Measurements from ENCODE around the gene MYH7. TPM values are rescaled to one million over a fixed set of nuclear protein-coding genes. Genes with fewer than 3 reads are reported as not detected.
"Not testable (repeated sequence)": the region's sequence is repeated elsewhere in the genome, so short reads cannot be mapped to it uniquely, and the experiment has no call there.

MYH7 gene
- total and polyA plus RNA-seq, 4 donors = 0.33 to 1.6 TPM; not detected in 2

DNA sequence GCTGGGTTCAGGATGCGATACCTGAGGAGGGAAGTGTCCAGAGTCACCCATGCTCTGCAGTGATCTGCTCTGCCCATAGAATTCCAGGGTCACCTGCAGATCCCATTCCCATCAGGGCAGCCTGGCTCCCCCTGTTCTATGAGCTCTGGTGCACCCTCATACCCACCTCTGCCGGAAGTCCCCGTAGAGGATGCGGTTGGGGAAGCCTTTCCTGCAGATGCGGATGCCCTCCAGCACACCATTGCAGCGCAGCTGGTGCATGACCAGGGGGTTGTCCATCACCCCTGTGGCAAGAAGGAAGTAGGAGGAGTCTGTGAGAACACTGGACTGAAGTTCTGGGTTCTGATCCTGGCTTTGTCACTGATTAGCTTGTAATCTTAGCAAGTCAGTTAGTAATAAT is 9.7 kb downstream of the MYH7 start:
- 87 to 88% methylated on average over 6 of the region's 6 CpGs for WGBS, 2 donors
- H3K9me3 ChIP-seq (ENCODE audit: control insufficient read depth, low read length); H3K4me1 ChIP-seq (ENCODE audit: control insufficient read depth in 1 of 2, insufficient read depth in 2 of 2, low read length in 2 of 2); intact Hi-C loops (cut with DNase I); ATAC-seq (ENCODE audit: low FRiP score); H3K4me3 ChIP-seq (ENCODE audit: low read length in 2 of 2); H3K27me3 ChIP-seq (ENCODE audit: control insufficient read depth in 1 of 2, insufficient read depth in 2 of 2, low read length in 1 of 2); H3K27ac ChIP-seq (ENCODE audit: low read depth in 1 of 2, low read length in 2 of 2); H3K36me3 ChIP-seq (ENCODE audit: control insufficient read depth in 1 of 2, insufficient read depth in 2 of 2, low read length in 1 of 2): not testable (repeated sequence)
- DNase-seq = peak in 1 of 2 donors; percentile 21

DNA sequence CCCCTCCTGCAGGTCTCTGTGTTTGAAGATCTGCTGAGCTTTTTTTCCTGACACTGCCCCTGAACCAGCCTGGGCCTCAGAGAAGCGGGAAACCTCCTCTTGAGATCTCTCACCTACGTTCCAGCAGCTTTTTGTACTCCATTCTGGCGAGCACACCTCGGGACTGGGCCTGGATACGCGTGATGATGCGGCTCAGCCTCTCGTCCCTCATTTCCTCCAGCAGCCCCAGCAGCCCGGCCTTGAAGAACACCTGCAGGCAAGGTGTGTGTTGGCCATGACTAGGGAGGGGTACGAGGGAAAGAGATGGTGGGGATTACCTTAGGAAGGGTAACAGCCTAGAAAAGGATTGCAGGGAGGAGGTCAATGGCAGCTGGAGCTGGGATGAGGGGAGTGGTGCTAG is 10.3 kb downstream of the MYH7 start:
- Histone ChIP-seq H3K27ac (ENCODE audit: low read depth in 1 of 2, low read length in 2 of 2) (no peak overlapping the region), H3K9me3 (ENCODE audit: control insufficient read depth, low read length) (no peaks in the 10 kb centered on the region), H3K4me1 (ENCODE audit: control insufficient read depth in 1 of 2, insufficient read depth in 2 of 2, low read length in 2 of 2) (no peaks in the 10 kb centered on the region), H3K36me3 (ENCODE audit: control insufficient read depth in 1 of 2, insufficient read depth in 2 of 2, low read length in 1 of 2) (no peaks in the 10 kb centered on the region), H3K4me3 (ENCODE audit: low read length in 2 of 2) (no peak overlapping the region), H3K27me3 (ENCODE audit: control insufficient read depth in 1 of 2, insufficient read depth in 2 of 2, low read length in 1 of 2) (no peaks in the 10 kb centered on the region)
- intact Hi-C loops (cut with DNase I) = no loop called here
- ATAC-seq (ENCODE audit: low FRiP score) (no peak), DNase-seq (peak in 1 of 2 donors; percentile 59)
- 79 to 83% methylated on average over 10 of the region's 10 CpGs for WGBS, 2 donors

DNA sequence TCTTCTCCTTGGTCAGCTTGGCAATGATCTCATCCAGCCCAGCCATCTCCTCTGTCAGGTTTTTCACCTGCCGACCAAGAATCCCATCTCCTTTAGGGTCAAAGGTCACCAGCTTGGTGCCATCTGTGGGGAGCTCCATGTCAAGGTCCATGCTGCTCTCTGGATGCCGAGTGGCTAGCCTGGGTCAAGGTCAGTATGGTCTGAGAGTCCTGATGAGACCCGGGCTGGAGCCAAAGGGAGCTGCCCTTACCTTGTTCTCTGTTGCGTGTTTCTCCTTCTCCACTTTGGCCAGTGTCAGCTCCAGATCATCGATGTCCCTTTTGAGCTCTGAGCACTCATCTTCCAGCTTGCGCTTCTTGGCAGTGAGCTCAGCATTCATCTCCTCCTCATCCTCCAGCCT is 11.8 kb downstream of the MYH7 start:
- WGBS, 2 donors = 86 to 87% methylated on average over 6 of the region's 6 CpGs

DNA sequence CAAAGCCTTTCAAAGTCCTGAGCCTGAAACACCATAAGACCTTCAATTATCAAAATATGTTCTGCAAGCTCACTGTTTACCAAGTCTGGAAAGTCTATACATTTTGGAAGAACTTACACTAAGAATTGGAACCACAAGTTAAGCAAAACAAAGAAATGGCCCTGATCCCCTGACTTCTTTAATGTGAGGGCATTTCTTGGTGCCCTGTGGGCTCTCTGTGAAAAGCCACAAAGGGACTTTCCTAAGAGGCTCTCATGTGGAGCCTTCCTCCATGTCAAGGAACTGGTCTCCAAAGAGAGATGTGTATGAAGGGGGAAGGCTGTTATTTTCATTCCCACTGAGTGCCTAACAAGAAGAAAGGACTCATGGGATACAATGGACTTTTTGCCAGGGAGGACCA is 13.9 kb downstream of the MYH7 start:
- no peaks in the 10 kb centered on the region for H3K4me1 ChIP-seq (ENCODE audit: control insufficient read depth in 1 of 2, insufficient read depth in 2 of 2, low read length in 2 of 2)
- no peak overlapping the region for H3K27ac ChIP-seq (ENCODE audit: low read depth in 1 of 2, low read length in 2 of 2)
- no peaks in the 10 kb centered on the region for H3K36me3 ChIP-seq (ENCODE audit: control insufficient read depth in 1 of 2, insufficient read depth in 2 of 2, low read length in 1 of 2)
- DNase-seq (no peak), ATAC-seq (ENCODE audit: low FRiP score) (no peak)
- H3K27me3 ChIP-seq (ENCODE audit: control insufficient read depth in 1 of 2, insufficient read depth in 2 of 2, low read length in 1 of 2) = no peaks in the 10 kb centered on the region
- no peak overlapping the region for H3K4me3 ChIP-seq (ENCODE audit: low read length in 2 of 2)
- intact Hi-C loops (cut with DNase I) = no loop called here
- H3K9me3 ChIP-seq (ENCODE audit: control insufficient read depth, low read length) = no peaks in the 10 kb centered on the region

More for the DNA sequence above, 11.8 kb downstream of the MYH7 start:
- no peaks in the 10 kb centered on the region for H3K4me1 ChIP-seq (ENCODE audit: control insufficient read depth in 1 of 2, insufficient read depth in 2 of 2, low read length in 2 of 2)
- no peak overlapping the region for H3K27ac ChIP-seq (ENCODE audit: low read depth in 1 of 2, low read length in 2 of 2)
- no peaks in the 10 kb centered on the region for H3K9me3 ChIP-seq (ENCODE audit: control insufficient read depth, low read length)
- no peak for DNase-seq
- intact Hi-C loops (cut with DNase I) = no loop called here
- no peak for ATAC-seq (ENCODE audit: low FRiP score)
- H3K27me3 ChIP-seq (ENCODE audit: control insufficient read depth in 1 of 2, insufficient read depth in 2 of 2, low read length in 1 of 2) = no peaks in the 10 kb centered on the region
- no peak overlapping the region for H3K4me3 ChIP-seq (ENCODE audit: low read length in 2 of 2)
- H3K36me3 ChIP-seq (ENCODE audit: control insufficient read depth in 1 of 2, insufficient read depth in 2 of 2, low read length in 1 of 2) = no peaks in the 10 kb centered on the region

DNA sequence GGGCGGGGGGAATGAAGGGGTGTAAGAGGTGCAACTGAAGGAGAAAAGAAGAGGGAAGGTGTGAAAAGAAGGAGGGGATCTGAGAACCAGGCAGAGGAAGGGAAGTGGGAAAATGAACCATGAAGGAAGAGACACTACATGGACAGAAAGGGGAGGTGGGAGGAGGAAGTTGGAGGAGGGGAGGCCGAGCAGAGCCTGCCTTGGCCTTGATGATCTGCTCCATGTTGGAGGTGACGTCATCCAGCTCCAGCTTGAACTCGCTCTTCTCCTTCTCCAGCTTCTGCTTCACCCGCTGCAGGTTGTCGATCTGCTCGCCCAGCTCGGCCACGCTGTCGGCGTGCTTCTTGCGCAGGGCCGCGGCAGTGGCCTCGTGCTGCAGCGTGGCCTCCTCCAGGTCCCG is 15.8 kb downstream of the MYH7 start:
- H3K4me1 ChIP-seq (ENCODE audit: control insufficient read depth in 1 of 2, insufficient read depth in 2 of 2, low read length in 2 of 2); ATAC-seq (ENCODE audit: low FRiP score); H3K27ac ChIP-seq (ENCODE audit: low read depth in 1 of 2, low read length in 2 of 2); H3K4me3 ChIP-seq (ENCODE audit: low read length in 2 of 2); DNase-seq; H3K36me3 ChIP-seq (ENCODE audit: control insufficient read depth in 1 of 2, insufficient read depth in 2 of 2, low read length in 1 of 2); intact Hi-C loops (cut with DNase I); H3K9me3 ChIP-seq (ENCODE audit: control insufficient read depth, low read length); H3K27me3 ChIP-seq (ENCODE audit: control insufficient read depth in 1 of 2, insufficient read depth in 2 of 2, low read length in 1 of 2): not testable (repeated sequence)
- 71 to 75% methylated on average over 3 of the region's 17 CpGs for WGBS, 2 donors

DNA sequence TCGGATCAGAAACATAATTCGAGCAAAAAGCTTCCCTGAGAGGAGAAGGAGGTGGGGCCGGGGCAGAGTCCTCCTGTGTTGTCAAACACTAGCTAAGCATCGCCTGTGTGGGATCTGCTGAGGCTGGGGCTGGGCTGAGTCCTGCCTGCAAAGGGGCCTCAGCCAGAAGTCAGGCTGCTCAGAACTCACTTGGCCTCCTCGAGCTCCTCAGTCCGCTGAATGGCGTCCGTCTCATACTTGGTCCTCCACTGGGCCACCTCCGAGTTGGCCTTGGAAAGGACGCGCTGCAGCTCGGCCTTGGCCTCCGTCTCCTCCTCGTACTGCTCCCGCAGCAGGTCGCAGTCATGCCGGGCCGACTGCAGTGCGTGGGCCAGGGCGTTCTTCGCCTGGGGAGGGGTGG is 17.4 kb downstream of the MYH7 start:
- no peaks in the 10 kb centered on the region for H3K9me3 ChIP-seq (ENCODE audit: control insufficient read depth, low read length)
- no peak for ATAC-seq (ENCODE audit: low FRiP score)
- no peak for DNase-seq
- no peaks in the 10 kb centered on the region for H3K27me3 ChIP-seq (ENCODE audit: control insufficient read depth in 1 of 2, insufficient read depth in 2 of 2, low read length in 1 of 2)
- no peak overlapping the region for H3K4me3 ChIP-seq (ENCODE audit: low read length in 2 of 2)
- WGBS, 2 donors = 90 to 91% methylated on average over 21 of the region's 21 CpGs
- no peak overlapping the region for H3K27ac ChIP-seq (ENCODE audit: low read depth in 1 of 2, low read length in 2 of 2)
- H3K4me1 ChIP-seq (ENCODE audit: control insufficient read depth in 1 of 2, insufficient read depth in 2 of 2, low read length in 2 of 2) = no peaks in the 10 kb centered on the region
- intact Hi-C loops (cut with DNase I) = no loop called here
- no peaks in the 10 kb centered on the region for H3K36me3 ChIP-seq (ENCODE audit: control insufficient read depth in 1 of 2, insufficient read depth in 2 of 2, low read length in 1 of 2)

DNA sequence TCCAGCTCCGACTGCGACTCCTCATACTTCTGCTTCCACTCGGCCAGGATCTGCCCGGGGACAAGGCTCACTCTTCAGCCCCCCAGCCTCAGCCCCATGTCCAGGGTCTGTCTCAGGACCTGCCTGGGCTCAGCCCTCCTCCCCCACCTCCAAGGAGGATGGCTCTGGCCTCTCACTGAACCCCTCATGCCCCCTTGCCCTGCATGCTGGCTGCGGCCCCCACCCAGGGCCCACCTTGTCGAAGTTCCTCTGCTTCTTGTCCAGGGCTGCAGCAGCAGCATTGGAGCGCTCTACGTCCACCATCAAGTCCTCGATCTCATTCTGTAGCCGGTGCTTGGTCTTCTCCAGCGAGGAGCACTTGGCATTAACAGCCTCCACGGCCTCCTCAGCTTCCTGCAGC is 18.2 kb downstream of the MYH7 start:
- H3K27ac ChIP-seq (ENCODE audit: low read depth in 1 of 2, low read length in 2 of 2); H3K4me1 ChIP-seq (ENCODE audit: control insufficient read depth in 1 of 2, insufficient read depth in 2 of 2, low read length in 2 of 2); ATAC-seq (ENCODE audit: low FRiP score); H3K27me3 ChIP-seq (ENCODE audit: control insufficient read depth in 1 of 2, insufficient read depth in 2 of 2, low read length in 1 of 2); H3K9me3 ChIP-seq (ENCODE audit: control insufficient read depth, low read length); DNase-seq; H3K36me3 ChIP-seq (ENCODE audit: control insufficient read depth in 1 of 2, insufficient read depth in 2 of 2, low read length in 1 of 2); intact Hi-C loops (cut with DNase I); H3K4me3 ChIP-seq (ENCODE audit: low read length in 2 of 2): not testable (repeated sequence)
- WGBS, 2 donors = 88 to 92% methylated on average over 12 of the region's 12 CpGs

DNA sequence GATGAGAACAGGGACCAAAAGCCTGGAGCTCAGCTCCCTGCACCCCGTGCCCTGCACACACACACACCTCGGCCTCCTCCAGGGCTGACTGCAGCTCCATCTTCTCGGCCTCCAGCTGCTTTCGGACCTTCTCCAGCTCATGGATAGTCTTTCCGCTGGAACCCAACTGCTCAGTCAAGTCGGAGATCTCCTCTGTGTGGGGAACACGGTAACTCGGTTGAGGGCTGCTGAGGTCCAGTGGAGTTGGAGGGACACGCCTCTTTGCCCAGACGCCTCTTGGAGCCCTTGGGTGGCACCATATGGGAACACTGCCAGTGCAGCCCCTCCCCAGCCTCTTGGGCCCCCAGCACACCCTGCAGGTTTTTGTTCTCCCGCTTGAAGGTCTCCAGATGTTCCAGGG is 18.7 kb downstream of the MYH7 start:
- intact Hi-C loops (cut with DNase I) = no loop called here
- H3K36me3 ChIP-seq (ENCODE audit: control insufficient read depth in 1 of 2, insufficient read depth in 2 of 2, low read length in 1 of 2) = no peaks in the 10 kb centered on the region
- H3K27me3 ChIP-seq (ENCODE audit: control insufficient read depth in 1 of 2, insufficient read depth in 2 of 2, low read length in 1 of 2) = no peaks in the 10 kb centered on the region
- WGBS, 2 donors = 85 to 89% methylated on average over 11 of the region's 11 CpGs
- H3K4me1 ChIP-seq (ENCODE audit: control insufficient read depth in 1 of 2, insufficient read depth in 2 of 2, low read length in 2 of 2) = no peaks in the 10 kb centered on the region
- ATAC-seq (ENCODE audit: low FRiP score) (no peak), DNase-seq (no peak)
- H3K27ac ChIP-seq (ENCODE audit: low read depth in 1 of 2, low read length in 2 of 2) = no peak overlapping the region
- H3K9me3 ChIP-seq (ENCODE audit: control insufficient read depth, low read length) = no peaks in the 10 kb centered on the region
- no peak overlapping the region for H3K4me3 ChIP-seq (ENCODE audit: low read length in 2 of 2)

DNA sequence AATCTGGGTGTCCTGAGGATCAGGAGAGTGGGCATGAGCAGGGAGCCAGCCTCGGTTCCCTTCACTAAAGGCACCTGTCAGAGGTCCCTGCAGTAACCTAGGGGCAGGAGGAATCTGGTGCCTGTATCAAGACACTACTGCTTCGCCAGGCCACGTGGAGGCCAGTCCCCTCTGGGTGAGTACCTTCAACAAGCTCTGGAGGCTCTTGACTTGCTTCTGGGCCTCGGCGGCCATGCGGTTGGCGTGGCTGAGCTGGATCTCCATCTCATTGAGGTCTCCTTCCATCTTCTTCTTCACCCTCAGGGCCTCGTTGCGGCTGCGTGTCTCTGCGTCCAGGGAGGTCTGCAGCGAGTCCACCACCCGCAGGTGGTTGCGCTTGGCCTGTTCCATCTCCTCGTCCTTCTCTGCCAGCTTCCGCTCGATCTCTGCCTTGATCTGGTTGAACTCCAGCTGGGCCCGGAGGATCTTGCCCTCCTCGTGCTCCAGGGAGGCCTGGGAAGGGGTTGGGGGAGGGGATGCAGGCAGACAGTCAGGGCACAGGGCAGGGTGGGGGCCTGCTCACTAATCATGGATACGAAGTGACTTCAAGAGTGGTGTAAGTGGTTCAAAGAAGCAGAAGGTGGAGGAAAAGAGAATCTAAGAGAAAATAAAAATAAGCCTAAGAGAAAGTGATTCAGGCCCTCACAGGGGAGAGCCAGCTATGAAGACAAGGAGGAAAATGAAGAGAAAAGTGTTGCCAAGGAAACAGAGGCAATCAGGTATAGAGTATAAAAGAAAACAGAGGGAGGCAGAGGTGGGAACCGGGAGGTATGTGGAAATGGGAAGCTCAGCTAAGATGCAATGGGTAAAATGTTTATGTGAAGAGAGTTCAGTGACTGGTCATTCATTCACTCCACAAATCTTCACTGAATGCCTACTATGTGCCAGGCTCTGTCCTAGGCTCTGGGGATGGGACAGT is 19.4 kb downstream of the MYH7 start:
- DNase-seq (no peak), ATAC-seq (ENCODE audit: low FRiP score) (no peak)
- Histone ChIP-seq H3K9me3 (ENCODE audit: control insufficient read depth, low read length) (no peaks in the 10 kb centered on the region), H3K4me3 (ENCODE audit: low read length in 2 of 2) (no peak overlapping the region), H3K27me3 (ENCODE audit: control insufficient read depth in 1 of 2, insufficient read depth in 2 of 2, low read length in 1 of 2) (no peaks in the 10 kb centered on the region), H3K36me3 (ENCODE audit: control insufficient read depth in 1 of 2, insufficient read depth in 2 of 2, low read length in 1 of 2) (no peaks in the 10 kb centered on the region), H3K27ac (ENCODE audit: low read depth in 1 of 2, low read length in 2 of 2) (no peak overlapping the region), H3K4me1 (ENCODE audit: control insufficient read depth in 1 of 2, insufficient read depth in 2 of 2, low read length in 2 of 2) (no peaks in the 10 kb centered on the region)
- WGBS, 2 donors = 77 to 81% methylated on average over 17 to 21 of the region's 21 CpGs
- intact Hi-C loops (cut with DNase I) = no loop called here

Measured in aorta (tissue), 5 donors.